A549 (cell line): ENCODE data around the gene ZNF879. TPM values are rescaled to one million over a fixed set of nuclear protein-coding genes. Genes with fewer than 3 reads are reported as not detected.

Experiments
- ATAC-seq, 2 experiments: fragments of 200-7000 bp in 1 of 2; fragments of >200 bp in 1 of 2; cut with Nextera tagmentation in 1 of 2; cut with Tn5 transposase in 1 of 2; 3 replicates each; pipeline versions ENCODE4 v1.8.0 to v1.9.1; 2018 to 2020; ENCODE audit warnings: mild to moderate bottlenecking in 1 of 2, moderate library complexity in 1 of 2
- CTCF ChIA-PET: fragments of 300-600 bp; sonication (Branson Sonifier 250); formaldehyde crosslinking; extraction: SDS; loops from one replicate; lab custom pipeline; 2021; ENCODE audit warnings: antibody characterized with exemption, inconsistent platforms; lab: Yijun Ruan, JAX
- POLR2A ChIA-PET: fragments of 350-600 bp; formaldehyde crosslinking; extraction: SDS; loops from one replicate; lab custom pipeline; 2021; ENCODE audit warnings: antibody characterized with exemption, inconsistent platforms; lab: Yijun Ruan, JAX
- DNase-seq, 2 experiments: peaks; one replicate each; pipeline versions ENCODE4 v3.0.0 to v3.0.0-alpha.2; 2011 to 2016; ENCODE audit warnings: low read depth in 1 of 2, low spot score in 1 of 2
- FAIRE-seq: peaks from 2 replicates; lab custom pipeline; 2011; peaks lifted over from hg19 to GRCh38; lab: Jason Lieb, UNC
- H3K27ac ChIP-seq, 2 experiments: fragments of >200 bp; sonication (Bioruptor Twin); formaldehyde crosslinking; 3 replicates each; pipeline ENCODE4 v1.5.1; 2016 to 2017
- H3K4me1 ChIP-seq: fragments of >200 bp; sonication (Bioruptor Twin); formaldehyde crosslinking; 3 replicates; pipeline ENCODE4 v1.6.1; 2016
- H3K4me2 ChIP-seq: fragments of >200 bp; sonication (Bioruptor Twin); formaldehyde crosslinking; 3 replicates; pipeline ENCODE4 v1.6.1; 2016
- H3K4me3 ChIP-seq: fragments of >200 bp; sonication (Bioruptor Twin); formaldehyde crosslinking; 3 replicates; pipeline ENCODE4 v1.5.1; 2016
- H3K9me3 ChIP-seq: fragments of >200 bp; sonication (Bioruptor Twin); formaldehyde crosslinking; 3 replicates; pipeline ENCODE4 v1.6.1; 2016
- ATOH8 ChIP-seq: fragments of 250-450 bp; sonication (Bioruptor Pico); IDR thresholded peaks from 2 replicates; pipeline ENCODE4 v1.5.0; 2020; ENCODE audit warnings: low read depth, mild to moderate bottlenecking, moderate library complexity
- BHLHE40 ChIP-seq: IDR thresholded peaks from 2 replicates; pipeline ENCODE4 v1.6.1; 2012; ENCODE audit warnings: low read depth, low read length, inconsistent platforms
- CBX2 ChIP-seq: fragments of 200-600 bp; sonication (generic); IDR thresholded peaks from 2 replicates; pipeline ENCODE4 v1.6.1; 2016; ENCODE audit warnings: low read depth, mild to moderate bottlenecking, borderline replicate concordance
- CBX8 ChIP-seq: fragments of 200-600 bp; sonication (generic); IDR thresholded peaks from 2 replicates; pipeline ENCODE4 v1.6.1; 2016
- CEBPB ChIP-seq, 2 experiments: fragments of >200 bp in 1 of 2; sonication (Bioruptor Twin) in 1 of 2; formaldehyde crosslinking in 1 of 2; IDR thresholded peaks; 2 replicates each; pipeline ENCODE4 v1.6.1; 2012 to 2016
- E2F6 ChIP-seq: IDR thresholded peaks from 2 replicates; pipeline ENCODE4 v1.6.1; 2012; ENCODE audit warnings: low read depth, borderline replicate concordance
- EHF ChIP-seq: fragments of 250-450 bp; sonication (Bioruptor Pico); IDR thresholded peaks from 2 replicates; pipeline ENCODE4 v1.5.0; 2020; ENCODE audit warnings: mild to moderate bottlenecking
- EP300 ChIP-seq, 2 experiments: fragments of >200 bp; sonication (Bioruptor Twin); formaldehyde crosslinking; IDR thresholded peaks; 2 replicates in 1 of 2; 3 replicates in 1 of 2; pipeline ENCODE4 v1.6.1; 2016 to 2017
- ESRRA ChIP-seq: fragments of 150-350 bp; IDR thresholded peaks from 2 replicates; pipeline ENCODE4 v1.6.1; 2014; ENCODE audit warnings: mild to moderate bottlenecking, low read length, borderline replicate concordance
- FOSB ChIP-seq: fragments of 250-450 bp; sonication (Bioruptor Pico); IDR thresholded peaks from 2 replicates; pipeline ENCODE4 v1.5.0; 2020; ENCODE audit warnings: mild to moderate bottlenecking, moderate library complexity
- FOXS1 ChIP-seq: fragments of 250-450 bp; sonication (Bioruptor Pico); IDR thresholded peaks from 2 replicates; pipeline ENCODE4 v1.5.0; 2020; ENCODE audit warnings: mild to moderate bottlenecking, moderate library complexity
- HES2 ChIP-seq: fragments of >200 bp; sonication (Bioruptor Twin); formaldehyde crosslinking; IDR thresholded peaks from 2 replicates; pipeline ENCODE4 v1.6.1; 2016
- HMGXB4 ChIP-seq: fragments of 250-450 bp; sonication (Bioruptor Pico); IDR thresholded peaks from 2 replicates; pipeline ENCODE4 v1.5.0; 2021; ENCODE audit warnings: mild to moderate bottlenecking, moderate library complexity, borderline replicate concordance
- HOXA7 ChIP-seq: fragments of 250-450 bp; sonication (Bioruptor Pico); IDR thresholded peaks from 2 replicates; pipeline ENCODE4 v1.5.0; 2020; ENCODE audit warnings: mild to moderate bottlenecking, moderate library complexity
- JUNB ChIP-seq: fragments of >200 bp; sonication (Bioruptor Twin); formaldehyde crosslinking; IDR thresholded peaks from 2 replicates; pipeline ENCODE4 v1.6.1; 2016
- KDM5A ChIP-seq: fragments of 200-600 bp; sonication (generic); IDR thresholded peaks from 2 replicates; pipeline ENCODE4 v1.6.1; 2016; ENCODE audit warnings: antibody characterized with exemption, mild to moderate bottlenecking
- MAX ChIP-seq: IDR thresholded peaks from 2 replicates; pipeline ENCODE4 v1.6.1; 2012
- NPAS2 ChIP-seq: fragments of 250-450 bp; sonication (Bioruptor Pico); IDR thresholded peaks from 2 replicates; pipeline ENCODE4 v1.8.0; 2022; ENCODE audit warnings: mild to moderate bottlenecking, moderate library complexity, borderline replicate concordance
- RCOR1 ChIP-seq: fragments of 150-350 bp; IDR thresholded peaks from 2 replicates; pipeline ENCODE4 v1.6.1; 2014; ENCODE audit warnings: antibody characterized with exemption, low read length, low read depth
- TP53 ChIP-seq: fragments of 250-450 bp; sonication (Bioruptor Pico); IDR thresholded peaks from 2 replicates; pipeline ENCODE4 v1.5.0; 2021; ENCODE audit warnings: mild to moderate bottlenecking, moderate library complexity
- WGBS: methylation state at CpG from one replicate; pipeline ENCODE4 v1.1.6; 2017; ENCODE audit errors: missing lambda C conversion rate; 5-methylcytosine and 5-hydroxymethylcytosine counted together
- polyA plus RNA-seq, 4 experiments: library from polyadenylated mRNA; depleted of rRNA in 3 of 4; stranded (reverse); fragments of >200 nt; fragmentation: RNase III in 1 of 4; extraction: RNeasy Plus Mini Kit Qiagen cat#74134 plus additional on column Dnase treatment in 1 of 4; gene quantifications; 2 replicates in 3 of 4; 3 replicates in 1 of 4; pipeline ENCODE4 v1.2.3, GENCODE V29; 2011 to 2017

Gene ZNF879
- polyA plus RNA-seq, 2 of the 4 experiments (the other 2 are of a cell fraction): 1.3 to 1.4 TPM

- DNase-seq: no peak
- FAIRE-seq: no peak
These were observed 37.2 kb upstream of the ZNF879 start for GRCh38 chr5:178986326-178986960.

GRCh38 chr5:178988436-178989220 lies 35.0 kb upstream of the ZNF879 start:
- ATAC-seq (no peak), DNase-seq (no peak)
- POLR2A ChIA-PET: no interaction called here
- 61% methylated on average over 19 of the region's 27 CpGs for WGBS
- CTCF ChIA-PET: no interaction called here
- TF ChIP-seq MAX (no peak), FOSB (CRISPR knock-in tag) (no peak), RCOR1 (no peak), HOXA7 (no peak), EHF (CRISPR knock-in tag) (no peak), BHLHE40 (no peak), HMGXB4 (CRISPR knock-in tag) (no peak), FOXS1 (no peak), ESRRA (no peak), KDM5A (no peak), E2F6 (no peak), TP53 (no peak), CBX8 (no peak)
- TF ChIP-seq, all 56 proteins: peak for 0
- Histone ChIP-seq H3K4me2 (no peak overlapping the region), H3K27ac (no peak overlapping the region), H3K9me3 (peaks cover 24% of the 10 kb centered on the region), H3K4me1 (no peaks in the 10 kb centered on the region), H3K4me3 (no peak overlapping the region)
- no peak for FAIRE-seq

More at GRCh38 chr5:178986326-178986960, 37.2 kb upstream of the ZNF879 start:
- H3K27ac ChIP-seq: no peak overlapping the region
- TF ChIP-seq ATOH8 (CRISPR knock-in tag): no peak
- no peak for TF ChIP-seq CEBPB (IDR thresholded peaks at IDR 0.05)
- TF ChIP-seq HES2: no peak
- TF ChIP-seq NPAS2 (CRISPR knock-in tag): no peak
- no peak for TF ChIP-seq JUNB
- TF ChIP-seq CBX2: no peak
- TF ChIP-seq EP300 (IDR thresholded peaks at IDR 0.05): no peak
- no peak for TF ChIP-seq E2F6
- ChIA-PET CTCF (no interaction called here), POLR2A (no interaction called here)
- ATAC-seq: no peak
- H3K4me2 ChIP-seq: no peak overlapping the region
- peaks cover 26% of the 10 kb centered on the region for H3K9me3 ChIP-seq
- H3K4me3 ChIP-seq: no peak overlapping the region
- 71% methylated on average over 36 of the region's 43 CpGs for WGBS
- no peaks in the 10 kb centered on the region for H3K4me1 ChIP-seq
